Measurements from ENCODE around the gene YRDC.
A peak's percentile ranks its signal among the peaks of the same experiment; 100 is the strongest.

The YRDC gene

GRCh38 chr1:37764888-37765441 lies 43.0 kb downstream of the YRDC start, which contains the start of gene EPHA10:
TSS of gene EPHA10 (minus strand) at chr1:37765120. CDS start at chr1:37765066, 54 bp downstream.
- no peak for DNase-seq

GRCh38 chr1:37764414-37764825 lies 43.6 kb downstream of the YRDC start:
- DNase-seq = peak; percentile 36

GRCh38 chr1:37763791-37764413 lies 44.1 kb downstream of the YRDC start:
- DNase-seq = no peak

- no peak for DNase-seq
Observed at GRCh38 chr1:37762516-37762915, 45.5 kb downstream of the YRDC start.

GRCh38 chr1:37761416-37762095 lies 46.5 kb downstream of the YRDC start:
- no peak for DNase-seq

GRCh38 chr1:37759451-37759850 lies 48.6 kb downstream of the YRDC start:
- DNase-seq = no peak

- no peak for DNase-seq
Observed at GRCh38 chr1:37755951-37756560, 52.0 kb downstream of the YRDC start.

GRCh38 chr1:37755290-37755689 lies 52.7 kb downstream of the YRDC start:
- DNase-seq = no peak

GRCh38 chr1:37753473-37754321 lies 54.3 kb downstream of the YRDC start:
- no peak for DNase-seq

All from stimulated activated CD4-positive, alpha-beta T cell treated with anti-CD3 and anti-CD28 coated beads, Interleukin-12 subunit alpha, Interleukin-12 subunit beta, amount 100 ng/mL, for 4 hours (primary cell).